DMS53 treated with DMSO at 0.1 percent for 48 hours (cell line): ENCODE measurements around the gene PLXNA2.
A peak's percentile ranks its signal among the peaks of the same experiment; 100 is the strongest.

Source experiments
- DNase-seq: peaks from one replicate; lab custom pipeline; 2025; ENCODE audit not compliant: unreplicated experiment; lab: John Stamatoyannopoulos, UW

Gene PLXNA2

GRCh38 chr1:208004851-208005250 lies 239.3 kb downstream of the PLXNA2 start:
- DNase-seq: no peak

GRCh38 chr1:208003241-208003640 lies 240.9 kb downstream of the PLXNA2 start:
- DNase-seq: no peak

GRCh38 chr1:208002672-208003071 lies 241.5 kb downstream of the PLXNA2 start:
- DNase-seq: no peak

- no peak for DNase-seq
Observed at GRCh38 chr1:208002078-208002477, 242.1 kb downstream of the PLXNA2 start.

GRCh38 chr1:208000504-208000903 lies 243.7 kb downstream of the PLXNA2 start:
- no peak for DNase-seq

GRCh38 chr1:207999972-208000371 lies 244.2 kb downstream of the PLXNA2 start:
- DNase-seq: no peak

- no peak for DNase-seq
Observed at GRCh38 chr1:207999274-207999915, 244.8 kb downstream of the PLXNA2 start.

GRCh38 chr1:207998691-207999090 lies 245.5 kb downstream of the PLXNA2 start:
- DNase-seq: no peak

- DNase-seq: peak; percentile 77
Observed at GRCh38 chr1:207997486-207998268, 246.5 kb downstream of the PLXNA2 start.

- no peak for DNase-seq
Observed at GRCh38 chr1:207996636-207997035, 247.5 kb downstream of the PLXNA2 start.

GRCh38 chr1:207995576-207995975 lies 248.6 kb downstream of the PLXNA2 start:
- no peak for DNase-seq

- DNase-seq: no peak
Observed at GRCh38 chr1:207993477-207994445, 250.4 kb downstream of the PLXNA2 start.

GRCh38 chr1:207992677-207993236 lies 251.4 kb downstream of the PLXNA2 start:
- no peak for DNase-seq

GRCh38 chr1:207991583-207992026 lies 252.6 kb downstream of the PLXNA2 start:
- DNase-seq: no peak

GRCh38 chr1:207990876-207991582 lies 253.2 kb downstream of the PLXNA2 start:
- no peak for DNase-seq

GRCh38 chr1:207990455-207990854 lies 253.7 kb downstream of the PLXNA2 start:
- no peak for DNase-seq

GRCh38 chr1:207988326-207989165 lies 255.6 kb downstream of the PLXNA2 start:
- no peak for DNase-seq

- DNase-seq: no peak
Observed at GRCh38 chr1:207987164-207987563, 257.0 kb downstream of the PLXNA2 start.

- no peak for DNase-seq
Observed at GRCh38 chr1:207985996-207986395, 258.2 kb downstream of the PLXNA2 start.
